ENCODE results near the gene SPATA9. TPM values are rescaled to one million over a fixed set of nuclear protein-coding genes. Genes with fewer than 3 reads are reported as not detected.
"Not testable (repeated sequence)": the region's sequence is repeated elsewhere in the genome, so short reads cannot be mapped to it uniquely, and the experiment has no call there.

Gene SPATA9
- total RNA-seq, 3 donors from 2014 or later: 0.38 to 1.2 (median 0.39) TPM

DNA sequence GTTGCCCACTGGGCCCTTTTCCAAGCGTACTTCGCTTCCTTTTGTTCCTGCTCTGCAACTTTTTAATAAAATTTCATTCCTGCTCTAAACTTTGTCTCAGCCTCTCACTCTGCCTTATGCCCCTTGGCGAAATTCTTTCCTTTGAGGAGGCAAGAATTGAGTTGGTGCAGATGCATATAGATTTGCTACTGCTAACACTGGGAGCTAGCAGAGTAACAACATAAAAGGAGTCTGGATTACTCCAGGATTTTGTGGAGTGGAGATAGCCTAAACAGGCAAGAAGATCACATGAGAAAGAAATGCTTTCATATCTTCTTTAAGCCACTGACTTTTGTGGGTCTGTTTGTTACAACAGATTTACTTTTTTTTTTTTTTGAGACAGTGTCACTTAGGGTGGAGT is 49.1 kb downstream of the SPATA9 start:
- no peak for DNase-seq
- H3K9me3 ChIP-seq: no peaks in the 10 kb centered on the region
- TF ChIP-seq, protein P1, sequence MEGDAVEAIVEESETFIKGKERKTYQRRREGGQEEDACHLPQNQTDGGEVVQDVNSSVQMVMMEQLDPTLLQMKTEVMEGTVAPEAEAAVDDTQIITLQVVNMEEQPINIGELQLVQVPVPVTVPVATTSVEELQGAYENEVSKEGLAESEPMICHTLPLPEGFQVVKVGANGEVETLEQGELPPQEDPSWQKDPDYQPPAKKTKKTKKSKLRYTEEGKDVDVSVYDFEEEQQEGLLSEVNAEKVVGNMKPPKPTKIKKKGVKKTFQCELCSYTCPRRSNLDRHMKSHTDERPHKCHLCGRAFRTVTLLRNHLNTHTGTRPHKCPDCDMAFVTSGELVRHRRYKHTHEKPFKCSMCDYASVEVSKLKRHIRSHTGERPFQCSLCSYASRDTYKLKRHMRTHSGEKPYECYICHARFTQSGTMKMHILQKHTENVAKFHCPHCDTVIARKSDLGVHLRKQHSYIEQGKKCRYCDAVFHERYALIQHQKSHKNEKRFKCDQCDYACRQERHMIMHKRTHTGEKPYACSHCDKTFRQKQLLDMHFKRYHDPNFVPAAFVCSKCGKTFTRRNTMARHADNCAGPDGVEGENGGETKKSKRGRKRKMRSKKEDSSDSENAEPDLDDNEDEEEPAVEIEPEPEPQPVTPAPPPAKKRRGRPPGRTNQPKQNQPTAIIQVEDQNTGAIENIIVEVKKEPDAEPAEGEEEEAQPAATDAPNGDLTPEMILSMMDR (IDR thresholded peaks at IDR 0.05): no peak
- intact Hi-C loops (cut with DNase I, micrococcal nuclease): no loop called here
- no peaks in the 10 kb centered on the region for H3K36me3 ChIP-seq (ENCODE audit: low read depth)
- no peak for ATAC-seq
- no peak overlapping the region for H3K4me3 ChIP-seq
- peaks cover 5% of the 10 kb centered on the region for H3K4me1 ChIP-seq (ENCODE audit: low read depth)

DNA sequence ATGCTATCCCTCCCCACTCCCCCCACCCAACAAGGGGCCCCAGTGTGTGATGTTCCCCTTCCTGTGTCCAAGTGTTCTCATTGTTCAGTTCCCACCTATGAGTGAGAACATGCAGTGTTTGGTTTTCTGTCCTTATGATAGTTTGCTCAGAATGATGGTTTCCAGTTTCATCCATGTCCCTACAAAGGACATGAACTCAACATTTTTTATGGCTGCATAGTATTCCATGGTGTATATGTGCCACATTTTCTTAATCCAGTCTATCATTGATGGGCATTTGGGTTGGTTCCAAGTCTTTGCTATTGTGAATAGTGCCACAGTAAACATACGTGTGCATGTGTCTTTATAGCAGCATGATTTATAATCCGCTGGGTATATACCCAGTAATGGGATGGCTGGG is 49.8 kb downstream of the SPATA9 start:
- H3K9me3 ChIP-seq; H3K4me1 ChIP-seq (ENCODE audit: low read depth); DNase-seq; H3K4me3 ChIP-seq; intact Hi-C loops (cut with DNase I, micrococcal nuclease); ATAC-seq; H3K36me3 ChIP-seq (ENCODE audit: low read depth): not testable (repeated sequence)

DNA sequence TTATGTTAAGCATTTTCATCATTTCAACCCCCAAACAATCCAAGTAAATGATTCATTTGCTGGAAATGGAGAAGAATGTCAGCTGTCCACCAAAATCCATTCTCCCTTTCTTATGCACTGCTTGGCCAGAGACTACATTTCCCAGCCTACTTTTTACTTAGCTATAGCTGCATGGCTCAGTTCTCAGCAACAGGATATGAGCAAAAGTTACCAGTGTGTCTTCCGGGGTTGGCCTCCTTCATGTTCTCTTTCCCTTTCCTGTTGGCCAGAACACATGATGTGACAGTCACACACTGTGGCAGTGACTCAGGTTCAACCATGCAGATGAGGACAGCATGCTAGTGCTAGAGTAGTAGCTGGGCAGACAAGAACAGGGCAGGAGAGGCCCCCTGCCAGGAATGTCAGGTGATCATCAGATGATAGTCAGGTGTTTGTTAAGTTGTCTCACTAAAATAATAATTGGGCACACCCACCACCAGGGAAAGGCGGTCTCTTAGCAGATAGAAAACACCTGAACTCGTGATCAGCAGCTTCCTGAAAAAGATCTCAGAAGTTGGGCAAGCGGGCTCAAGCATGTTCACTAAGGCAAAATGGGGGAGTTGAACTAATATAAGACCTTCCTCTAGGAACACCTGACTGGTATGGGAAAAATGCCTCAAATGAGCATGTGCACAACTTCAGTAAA is 50.7 kb downstream of the SPATA9 start:
- intact Hi-C loops (cut with DNase I, micrococcal nuclease): no loop called here
- ATAC-seq (peak; percentile 79), DNase-seq (no peak)
- TF ChIP-seq, protein P1 (IDR thresholded peaks at IDR 0.05): no peak
- no peaks in the 10 kb centered on the region for H3K9me3 ChIP-seq
- peaks cover 10% of the 10 kb centered on the region for H3K4me1 ChIP-seq (ENCODE audit: low read depth)
- no peaks in the 10 kb centered on the region for H3K36me3 ChIP-seq (ENCODE audit: low read depth)
- H3K4me3 ChIP-seq: no peak overlapping the region

DNA sequence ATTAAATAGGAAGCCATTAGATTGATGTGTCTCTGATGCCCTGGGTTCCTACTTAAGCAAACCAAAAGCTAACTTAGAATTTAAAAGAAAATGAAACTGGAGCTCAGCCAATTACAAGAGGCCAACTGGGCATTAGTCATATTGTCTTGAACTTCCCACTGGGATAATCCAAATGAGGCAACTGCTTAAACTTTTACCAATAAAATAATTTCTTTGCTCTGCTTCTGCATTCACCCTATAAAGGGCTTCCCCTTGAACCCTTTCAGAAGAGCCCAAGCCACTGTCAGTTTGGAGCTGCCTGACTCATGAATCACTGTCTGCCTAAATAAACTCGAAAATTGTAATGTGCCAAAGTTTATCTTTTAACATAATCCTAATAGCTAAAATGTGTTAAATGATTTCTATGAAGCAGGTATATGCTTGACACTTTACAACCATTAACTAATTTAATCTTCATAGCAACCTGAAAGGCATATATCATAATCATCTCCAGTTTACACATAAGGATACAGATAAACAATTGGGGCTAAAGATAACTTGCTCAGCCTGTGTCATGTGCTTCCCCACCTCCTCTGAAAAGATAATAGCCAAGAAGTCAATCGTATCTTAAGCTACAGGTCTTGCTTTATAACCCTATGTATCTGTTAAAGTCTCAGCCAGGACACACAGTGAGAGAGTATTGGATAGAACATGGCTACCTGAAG is 51.4 kb downstream of the SPATA9 start:
- DNase-seq (no peak), ATAC-seq (no peak)
- intact Hi-C loops (cut with DNase I, micrococcal nuclease): no loop called here
- Histone ChIP-seq H3K9me3 (no peaks in the 10 kb centered on the region), H3K4me1 (ENCODE audit: low read depth) (peaks cover 10% of the 10 kb centered on the region), H3K36me3 (ENCODE audit: low read depth) (no peaks in the 10 kb centered on the region), H3K4me3 (no peak overlapping the region)
- TF ChIP-seq, protein P1 (IDR thresholded peaks at IDR 0.05): no peak

DNA sequence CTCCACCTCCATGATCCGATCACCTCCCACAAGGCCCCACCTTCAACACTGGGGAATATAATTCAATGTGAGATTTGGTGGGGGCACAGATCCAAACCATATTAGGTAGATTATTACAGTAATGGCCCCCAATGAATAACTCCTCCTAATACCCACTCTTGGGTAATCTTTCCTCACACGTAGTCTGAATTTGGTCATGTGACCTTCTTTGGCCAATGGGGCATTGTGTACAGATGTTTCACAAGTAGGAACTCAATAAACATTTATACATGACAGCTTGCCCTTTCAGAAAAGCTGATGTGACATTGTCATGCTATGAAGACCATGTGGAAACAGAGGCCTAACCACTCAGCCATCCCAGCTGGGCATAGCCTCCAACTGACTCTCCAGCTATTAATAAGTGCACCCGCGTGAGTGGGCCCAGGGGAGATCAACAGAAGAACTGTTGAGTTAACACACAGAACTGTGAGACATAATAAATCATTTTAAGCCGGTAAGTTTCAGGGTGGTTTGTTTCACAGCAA is 52.3 kb downstream of the SPATA9 start:
- no peak for DNase-seq
- Histone ChIP-seq H3K36me3 (ENCODE audit: low read depth) (no peaks in the 10 kb centered on the region), H3K4me1 (ENCODE audit: low read depth) (peaks cover 10% of the 10 kb centered on the region), H3K4me3 (no peak overlapping the region), H3K9me3 (no peaks in the 10 kb centered on the region)
- TF ChIP-seq, protein P1 (IDR thresholded peaks at IDR 0.05): no peak
- no peak for ATAC-seq
- intact Hi-C loops (cut with DNase I, micrococcal nuclease): no loop called here

DNA sequence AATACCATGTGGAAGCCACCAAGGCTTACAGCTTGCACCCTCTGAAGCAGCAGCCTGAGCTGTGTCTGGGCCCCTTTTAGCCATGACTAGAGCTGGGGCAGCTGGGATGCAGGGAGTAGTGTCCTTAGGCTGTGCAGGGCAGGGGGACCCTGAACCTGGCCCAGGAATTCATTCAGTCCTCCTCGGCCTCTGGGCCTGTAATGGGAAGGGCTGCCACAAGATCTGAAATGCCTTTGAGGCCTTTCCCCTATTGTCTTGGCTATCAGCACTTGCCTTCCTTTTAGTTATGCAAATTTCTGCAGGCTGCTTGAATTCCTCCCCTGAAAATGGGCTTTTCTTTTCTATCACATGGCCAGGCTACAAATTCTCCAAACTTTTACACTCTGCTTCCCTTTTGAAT is 53.9 kb downstream of the SPATA9 start:
- Histone ChIP-seq H3K36me3 (ENCODE audit: low read depth) (no peaks in the 10 kb centered on the region), H3K4me1 (ENCODE audit: low read depth) (peaks cover 10% of the 10 kb centered on the region), H3K9me3 (no peaks in the 10 kb centered on the region), H3K4me3 (no peak overlapping the region)
- TF ChIP-seq, protein P1 (IDR thresholded peaks at IDR 0.05): no peak
- ATAC-seq (peak; percentile 6), DNase-seq (no peak)
- intact Hi-C loops (cut with DNase I, micrococcal nuclease): no loop called here

All from mucosa of descending colon (tissue), 3 donors.